ENCODE data around the gene FOXK2.
"Not testable (repeated sequence)": the region's sequence is repeated elsewhere in the genome, so short reads cannot be mapped to it uniquely, and the experiment has no call there.

Gene FOXK2

DNA sequence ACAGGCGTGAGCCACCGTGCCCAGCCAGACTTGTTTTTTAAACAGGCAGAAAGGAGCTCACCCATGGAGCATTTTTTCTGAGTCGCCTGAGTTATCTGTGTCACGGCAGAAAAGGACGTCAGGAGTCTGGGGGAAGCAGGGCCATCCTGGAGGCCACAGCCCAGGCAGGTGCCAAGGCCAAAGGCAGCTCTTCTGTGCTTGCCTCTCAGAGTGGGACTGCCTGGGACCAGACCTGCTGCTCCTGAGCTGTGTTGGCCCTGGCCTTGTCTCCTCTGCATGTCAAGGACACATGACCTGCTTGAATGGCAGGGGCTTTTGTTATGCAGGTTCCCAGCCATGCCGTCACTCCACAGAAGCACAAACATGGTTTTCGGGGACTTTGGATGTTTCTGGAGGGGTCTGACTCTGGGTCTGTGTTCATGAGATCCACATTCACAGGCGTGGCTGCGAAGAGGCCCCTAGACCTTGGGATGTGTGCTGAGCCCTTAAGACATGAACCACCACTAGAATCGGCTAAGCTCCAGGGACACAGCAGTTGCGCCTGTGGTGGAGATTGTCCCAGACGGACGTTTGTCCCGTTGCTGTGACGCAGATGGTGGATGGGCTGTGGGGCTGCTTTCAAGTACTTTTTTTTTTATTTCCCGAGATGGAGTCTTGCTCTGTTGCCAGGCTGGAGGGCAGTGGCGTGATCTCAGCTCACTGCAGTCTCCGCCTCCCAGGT, 33.8 kb downstream of the FOXK2 start:
- TF ChIP-seq, protein P1, sequence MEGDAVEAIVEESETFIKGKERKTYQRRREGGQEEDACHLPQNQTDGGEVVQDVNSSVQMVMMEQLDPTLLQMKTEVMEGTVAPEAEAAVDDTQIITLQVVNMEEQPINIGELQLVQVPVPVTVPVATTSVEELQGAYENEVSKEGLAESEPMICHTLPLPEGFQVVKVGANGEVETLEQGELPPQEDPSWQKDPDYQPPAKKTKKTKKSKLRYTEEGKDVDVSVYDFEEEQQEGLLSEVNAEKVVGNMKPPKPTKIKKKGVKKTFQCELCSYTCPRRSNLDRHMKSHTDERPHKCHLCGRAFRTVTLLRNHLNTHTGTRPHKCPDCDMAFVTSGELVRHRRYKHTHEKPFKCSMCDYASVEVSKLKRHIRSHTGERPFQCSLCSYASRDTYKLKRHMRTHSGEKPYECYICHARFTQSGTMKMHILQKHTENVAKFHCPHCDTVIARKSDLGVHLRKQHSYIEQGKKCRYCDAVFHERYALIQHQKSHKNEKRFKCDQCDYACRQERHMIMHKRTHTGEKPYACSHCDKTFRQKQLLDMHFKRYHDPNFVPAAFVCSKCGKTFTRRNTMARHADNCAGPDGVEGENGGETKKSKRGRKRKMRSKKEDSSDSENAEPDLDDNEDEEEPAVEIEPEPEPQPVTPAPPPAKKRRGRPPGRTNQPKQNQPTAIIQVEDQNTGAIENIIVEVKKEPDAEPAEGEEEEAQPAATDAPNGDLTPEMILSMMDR (IDR thresholded peaks at IDR 0.05; ENCODE audit: low read depth, low read length): no peak
- no peak for DNase-seq (ENCODE audit: extremely low read depth, low read depth)

DNA sequence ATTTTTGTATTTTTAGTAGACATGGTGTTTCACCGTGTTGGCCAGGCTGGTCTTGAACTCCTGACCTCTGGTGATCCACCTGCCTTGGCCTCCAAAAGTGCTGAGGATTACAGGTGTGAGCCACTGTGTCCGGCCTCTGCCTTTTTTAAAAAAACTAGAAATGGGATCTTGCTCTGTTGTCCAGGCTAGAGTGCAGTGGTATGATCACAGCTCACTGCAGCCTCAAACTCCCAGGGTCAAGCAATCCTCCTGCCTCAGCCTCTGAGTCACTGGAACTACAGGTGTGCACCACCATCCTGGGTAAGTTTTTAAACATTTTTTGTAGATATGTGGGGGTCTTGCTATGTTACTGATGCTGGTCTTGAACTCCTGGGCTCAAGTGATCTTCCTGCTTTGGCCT, 38.0 kb downstream of the FOXK2 start:
- DNase-seq (ENCODE audit: extremely low read depth, low read depth): not testable (repeated sequence)

DNA sequence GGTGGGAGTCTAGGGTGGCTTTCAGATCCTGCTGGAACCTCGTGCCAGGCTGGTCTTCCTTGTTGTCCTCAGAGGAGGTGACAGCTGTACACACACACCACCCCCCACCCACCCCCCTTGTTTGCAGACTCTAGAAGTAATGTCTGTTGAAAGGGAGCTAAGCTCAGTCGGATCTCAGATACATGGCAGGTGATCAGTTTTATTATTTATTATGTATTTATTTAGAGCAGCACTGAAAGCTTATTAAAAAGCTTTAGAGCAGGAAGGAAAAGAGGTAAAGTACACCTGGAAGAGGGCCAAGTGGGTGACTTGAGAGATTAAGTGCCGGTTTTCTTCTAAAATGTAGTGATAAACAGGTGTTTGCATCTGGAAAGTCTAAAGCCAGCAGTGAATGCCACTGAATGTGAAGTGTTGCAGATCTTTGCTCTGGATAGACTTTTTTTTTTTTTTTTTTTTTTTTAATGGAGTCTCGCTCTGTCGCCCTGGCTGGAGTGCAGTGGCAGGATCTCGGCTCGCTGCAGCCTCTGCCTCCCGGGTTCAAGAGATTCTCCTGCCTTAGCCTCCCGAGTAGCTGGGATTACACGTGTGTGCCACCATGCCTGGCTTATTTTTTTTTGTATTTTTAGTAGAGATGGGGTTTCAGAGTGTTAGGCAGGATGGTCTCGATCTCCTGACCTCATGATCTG, 40.2 kb downstream of the FOXK2 start:
- DNase-seq (ENCODE audit: extremely low read depth, low read depth): no peak

DNA sequence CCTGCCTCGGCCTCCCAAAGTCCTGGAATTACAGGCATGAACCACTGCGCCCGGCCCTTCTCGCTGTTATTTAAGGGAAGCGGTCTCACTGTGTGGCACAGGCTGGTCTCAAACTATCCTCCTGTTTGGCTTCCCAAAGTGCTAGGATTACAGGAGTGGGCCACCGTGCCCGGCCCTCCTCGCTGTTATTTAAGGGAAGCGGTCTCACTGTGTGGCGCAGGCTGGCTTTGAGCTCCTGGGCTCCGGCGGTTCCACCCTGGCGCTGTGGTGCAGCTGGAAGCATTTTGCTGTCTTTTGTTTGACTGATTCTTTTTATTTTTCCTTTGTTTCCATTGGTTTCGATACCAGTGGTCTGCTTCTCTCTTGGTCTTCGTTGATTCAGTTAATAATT, 40.7 kb downstream of the FOXK2 start:
- TF ChIP-seq, protein P1 (IDR thresholded peaks at IDR 0.05; ENCODE audit: low read depth, low read length): no peak
- no peak for DNase-seq (ENCODE audit: extremely low read depth, low read depth)

More for the DNA sequence above, 40.2 kb downstream of the FOXK2 start:
- TF ChIP-seq, protein P1 (IDR thresholded peaks at IDR 0.05; ENCODE audit: low read depth, low read length): no peak

DNA sequence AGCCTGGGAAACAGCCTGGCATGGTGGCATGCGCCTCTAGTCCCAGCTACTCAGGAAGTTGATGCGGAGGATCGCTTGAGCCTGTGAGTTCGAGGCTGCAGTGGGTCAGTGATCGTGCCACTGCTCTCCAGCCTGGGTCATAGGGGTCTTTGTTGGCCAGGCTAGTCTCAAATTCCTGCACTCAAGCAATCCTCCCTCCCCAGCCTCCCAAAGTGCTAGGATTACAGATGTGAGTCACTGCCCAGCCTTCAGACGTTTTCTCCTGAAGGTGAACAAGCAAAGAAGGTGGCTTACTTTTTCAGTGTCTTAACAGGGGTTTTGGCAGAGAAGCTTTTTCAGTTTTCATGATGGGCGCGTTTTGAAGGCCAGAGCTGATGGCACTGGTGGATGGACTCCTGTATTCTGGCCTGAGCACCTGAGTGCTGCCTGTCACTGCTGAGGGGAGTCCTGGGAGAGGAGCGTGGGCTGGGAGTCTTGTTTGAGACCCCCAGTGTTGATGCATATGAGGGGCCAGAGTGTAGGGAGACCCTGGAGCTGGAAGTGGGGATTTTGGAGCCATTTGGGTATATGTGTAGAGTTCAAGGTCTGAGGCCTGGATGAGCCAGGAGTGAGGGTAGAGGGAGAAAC, 41.4 kb downstream of the FOXK2 start:
- TF ChIP-seq, protein P1 (IDR thresholded peaks at IDR 0.05; ENCODE audit: low read depth, low read length): no peak
- no peak for DNase-seq (ENCODE audit: extremely low read depth, low read depth)

DNA sequence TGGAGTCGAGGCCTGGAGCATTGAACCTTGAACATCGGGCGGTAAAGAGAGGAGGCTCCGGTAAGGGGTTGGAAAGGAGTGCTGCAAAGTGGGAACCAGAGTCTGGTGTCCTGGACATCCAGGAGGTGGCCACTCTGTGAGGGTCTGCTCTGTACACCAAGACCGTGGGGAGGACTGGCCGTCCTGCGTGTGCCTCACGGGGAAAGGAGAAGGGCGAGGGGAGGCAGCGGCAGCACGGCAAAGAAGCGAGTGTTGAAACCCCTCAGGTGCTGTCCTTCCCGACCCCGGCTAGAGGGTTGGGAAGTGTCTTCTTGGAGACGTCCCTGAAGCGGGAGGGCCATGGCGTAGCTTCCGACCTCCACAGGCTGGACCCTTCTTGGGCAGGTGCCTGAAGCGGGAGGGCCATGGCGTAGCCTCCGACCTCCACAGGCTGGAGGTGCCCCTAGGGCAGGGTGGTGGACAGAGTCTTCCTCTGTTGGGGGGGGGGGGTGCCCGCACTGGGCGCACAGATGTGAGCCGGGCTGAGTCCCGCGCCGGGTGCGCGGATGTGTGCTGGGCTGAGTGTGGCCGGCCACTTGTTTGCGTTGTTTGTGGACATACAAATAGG, 42.0 kb downstream of the FOXK2 start:
- TF ChIP-seq, protein P1 (IDR thresholded peaks at IDR 0.05; ENCODE audit: low read depth, low read length): no peak
- no peak for DNase-seq (ENCODE audit: extremely low read depth, low read depth)

DNA sequence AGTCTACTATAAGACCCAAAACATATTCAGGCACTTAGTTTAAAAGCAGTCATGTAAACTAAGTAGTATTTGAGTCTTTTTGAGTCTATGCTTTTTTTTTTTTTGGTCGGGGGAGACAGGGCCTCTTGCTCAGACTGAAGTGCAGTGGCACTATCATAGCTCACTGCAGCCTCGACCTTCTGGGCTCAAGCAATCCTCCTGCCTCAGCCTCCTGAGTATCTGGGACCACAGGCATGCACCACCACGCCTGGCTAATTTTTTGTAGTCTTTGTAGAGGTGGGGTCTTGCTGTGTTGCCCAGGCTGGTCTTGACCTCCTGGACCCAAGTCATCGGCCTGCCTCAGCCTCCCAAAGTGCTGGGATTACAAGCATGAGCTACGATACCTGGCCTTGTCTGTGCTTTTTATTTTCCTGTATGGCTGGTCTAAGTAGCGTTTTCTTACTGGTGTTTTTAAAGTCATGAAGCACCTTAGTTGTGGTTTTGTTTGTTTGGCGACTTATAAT, 43.2 kb downstream of the FOXK2 start:
- not testable (repeated sequence) for DNase-seq (ENCODE audit: extremely low read depth, low read depth)

DNA sequence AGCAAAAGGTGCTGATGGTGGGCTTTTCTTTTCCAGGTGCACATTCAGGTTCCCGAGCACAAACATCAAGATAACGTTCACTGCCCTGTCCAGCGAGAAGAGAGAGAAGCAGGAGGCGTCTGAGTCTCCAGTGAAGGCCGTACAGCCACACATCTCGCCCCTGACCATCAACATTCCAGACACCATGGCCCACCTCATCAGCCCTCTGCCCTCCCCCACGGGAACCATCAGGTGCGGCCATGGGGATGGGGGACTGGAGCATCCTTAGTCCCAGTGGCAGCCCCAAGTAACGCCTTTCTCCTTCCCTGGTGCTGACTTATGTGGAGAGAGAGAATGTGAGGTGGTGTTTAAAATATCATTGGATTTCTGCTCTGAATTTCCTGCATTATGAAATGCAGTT, 43.8 kb downstream of the FOXK2 start:
- DNase-seq (ENCODE audit: extremely low read depth, low read depth): no peak

DNA sequence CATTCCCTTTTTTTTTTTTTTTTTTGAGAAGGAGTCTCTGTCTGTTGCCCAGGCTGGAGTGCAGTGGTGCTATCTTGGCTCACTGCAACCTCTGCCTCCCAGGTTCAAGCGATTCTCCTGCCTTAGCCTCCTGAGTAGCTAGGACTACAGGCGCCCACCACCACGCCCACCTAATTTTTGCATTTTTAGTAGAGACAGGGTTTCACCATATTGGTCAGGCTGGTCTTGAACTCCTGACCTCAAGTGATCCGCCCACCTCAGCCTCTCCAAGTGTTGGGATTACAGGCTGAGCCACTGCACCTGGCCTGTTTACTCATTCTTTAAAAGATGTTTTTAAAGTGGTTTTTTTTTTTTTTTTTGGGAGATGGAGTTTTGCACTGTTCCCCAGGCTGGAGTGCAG, 44.2 kb downstream of the FOXK2 start:
- DNase-seq (ENCODE audit: extremely low read depth, low read depth): not testable (repeated sequence)

More for the DNA sequence above, 43.8 kb downstream of the FOXK2 start:
- TF ChIP-seq, protein P1 (IDR thresholded peaks at IDR 0.05; ENCODE audit: low read depth, low read length): no peak
